ENCODE results near the gene HOXA7.

The HOXA7 gene

GRCh38 chr7:27130540-27131389, 25.7 kb downstream of the HOXA7 start, which contains the start of gene HOXA4:
Gene HOXA4 (minus strand): TSS chr7:27130757. CDS start chr7:27130733, 24 bp downstream.
- peak; percentile 73 for DNase-seq

DNA sequence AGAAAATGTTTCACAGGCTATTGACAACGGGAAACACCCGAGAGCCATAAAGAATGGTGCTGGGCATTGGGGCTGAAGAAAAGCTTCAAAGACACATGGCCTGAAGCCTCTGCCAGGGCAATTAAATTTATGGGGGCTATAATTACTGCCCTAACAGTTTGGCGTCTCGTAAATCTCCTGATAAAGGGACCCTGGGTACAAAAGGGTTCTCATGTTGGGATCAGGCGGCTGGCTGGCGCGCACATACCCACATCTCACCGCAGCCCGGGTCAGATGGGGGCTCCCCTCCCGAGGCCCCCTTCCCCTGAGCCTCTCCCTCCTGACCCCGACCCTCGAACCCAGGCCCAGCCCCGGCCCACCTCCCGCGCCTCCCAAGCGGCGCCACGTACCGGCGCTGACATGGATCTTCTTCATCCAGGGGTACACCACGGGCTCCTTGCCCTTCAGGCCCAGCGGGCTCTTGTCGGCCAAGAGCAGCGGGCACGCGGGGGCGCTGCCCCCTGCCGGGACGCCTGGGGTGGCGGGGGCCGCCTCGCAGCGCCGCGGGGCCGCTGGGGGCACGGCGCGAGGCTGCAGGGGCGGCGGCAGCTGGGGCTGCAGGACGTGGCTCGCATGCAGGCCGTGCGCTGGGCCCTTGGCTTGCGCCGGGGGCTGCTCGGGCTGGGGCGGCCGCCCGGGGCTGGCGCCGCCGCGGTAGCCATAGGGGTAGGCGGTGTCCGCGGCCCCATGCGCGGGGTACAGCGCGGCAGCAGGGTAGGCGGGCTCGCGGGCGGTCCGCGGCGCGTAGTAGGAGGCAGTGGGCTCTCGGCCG, 26.5 kb downstream of the HOXA7 start:
- DNase-seq, result peak; percentile 42

GRCh38 chr7:27128776-27129728, 27.4 kb downstream of the HOXA7 start:
- no peak for DNase-seq

GRCh38 chr7:27128034-27128433, 28.4 kb downstream of the HOXA7 start:
- DNase-seq, result no peak

DNA sequence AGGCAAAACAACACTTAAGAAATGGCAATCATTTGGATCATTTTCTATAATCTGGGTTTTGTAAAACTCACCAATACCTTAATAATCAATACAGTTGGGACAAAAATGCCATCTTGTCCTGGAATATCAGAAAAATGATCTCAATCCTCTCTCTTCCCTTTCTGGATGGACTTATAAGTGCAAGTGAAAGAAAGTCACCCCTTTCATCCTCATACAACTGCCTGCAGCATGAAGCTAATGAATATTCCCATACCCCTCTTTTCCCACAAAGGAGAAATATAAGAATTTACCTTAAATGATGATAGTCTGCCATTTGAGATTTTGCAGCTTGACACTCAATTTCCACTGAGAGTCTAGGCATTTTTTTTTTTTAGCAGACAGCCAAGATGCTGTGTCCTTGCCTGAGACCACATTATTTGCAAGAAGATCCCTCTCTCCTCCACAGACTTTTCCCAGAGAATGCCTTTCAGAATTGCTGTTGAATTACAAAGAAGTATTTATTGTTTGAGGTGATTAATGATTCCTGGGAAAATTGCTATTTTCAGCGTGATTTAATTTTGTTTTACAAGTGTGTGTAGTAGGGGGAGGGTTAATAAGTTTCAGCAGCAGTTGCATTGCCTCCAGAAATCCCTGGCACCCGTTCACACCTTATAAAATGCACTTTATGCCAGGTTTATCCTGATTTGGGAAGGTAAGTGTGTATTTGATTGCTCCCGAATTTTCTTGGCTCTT, 29.7 kb downstream of the HOXA7 start:
- DNase-seq, result no peak

DNA sequence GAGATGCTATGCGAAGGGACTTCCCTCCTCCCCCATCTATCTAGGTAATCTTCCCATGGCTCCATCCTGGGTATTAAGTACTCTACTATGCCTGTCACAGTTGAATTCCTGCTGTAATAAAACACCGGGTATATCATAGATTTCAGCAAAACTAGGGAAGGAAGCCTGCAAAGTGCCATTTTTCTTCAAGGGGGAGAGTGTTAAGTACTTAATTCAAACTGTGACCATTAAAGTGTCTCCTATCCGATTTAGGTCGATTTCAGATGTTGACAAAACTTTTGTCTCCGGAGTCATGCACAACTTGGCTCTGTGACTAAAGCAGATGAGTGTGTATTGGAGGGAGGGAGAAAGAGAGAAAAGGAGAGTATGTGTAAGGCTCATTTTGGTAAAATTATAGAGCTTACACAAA, 30.5 kb downstream of the HOXA7 start:
- no peak for DNase-seq

- no peak for DNase-seq
Measured at GRCh38 chr7:27124902-27125689, 31.4 kb downstream of the HOXA7 start.

GRCh38 chr7:27124096-27124901, 32.2 kb downstream of the HOXA7 start:
- DNase-seq, result peak; percentile 41

- no peak for DNase-seq
Measured at GRCh38 chr7:27123477-27124053, 32.9 kb downstream of the HOXA7 start.

DNA sequence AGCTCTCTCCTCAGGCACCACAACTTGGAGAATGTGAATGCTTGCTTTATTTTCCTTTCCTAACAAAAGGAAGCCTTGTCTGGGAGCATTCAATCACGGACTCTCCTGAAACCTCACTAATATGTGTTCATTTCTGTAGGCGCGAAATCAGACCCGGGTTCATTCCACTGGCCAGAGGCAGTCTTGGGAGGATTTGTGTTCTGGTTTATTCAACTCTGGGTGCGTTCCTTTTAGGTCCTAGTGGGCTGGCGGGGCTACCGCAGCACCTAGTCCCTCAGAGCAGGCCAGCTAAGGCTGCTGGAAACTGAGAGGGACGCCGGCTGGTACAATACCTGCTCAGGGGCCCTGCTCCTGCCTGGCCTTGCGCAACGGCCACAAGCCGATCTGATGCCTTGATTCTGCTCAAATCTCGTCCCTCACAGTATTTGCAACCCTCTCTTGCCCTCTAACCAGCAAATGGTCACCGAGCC, 33.4 kb downstream of the HOXA7 start:
- no peak for DNase-seq

GRCh38 chr7:27122077-27122910, 34.2 kb downstream of the HOXA7 start:
- no peak for DNase-seq

- no peak for DNase-seq
Measured at GRCh38 chr7:27121684-27122076, 34.8 kb downstream of the HOXA7 start.

DNA sequence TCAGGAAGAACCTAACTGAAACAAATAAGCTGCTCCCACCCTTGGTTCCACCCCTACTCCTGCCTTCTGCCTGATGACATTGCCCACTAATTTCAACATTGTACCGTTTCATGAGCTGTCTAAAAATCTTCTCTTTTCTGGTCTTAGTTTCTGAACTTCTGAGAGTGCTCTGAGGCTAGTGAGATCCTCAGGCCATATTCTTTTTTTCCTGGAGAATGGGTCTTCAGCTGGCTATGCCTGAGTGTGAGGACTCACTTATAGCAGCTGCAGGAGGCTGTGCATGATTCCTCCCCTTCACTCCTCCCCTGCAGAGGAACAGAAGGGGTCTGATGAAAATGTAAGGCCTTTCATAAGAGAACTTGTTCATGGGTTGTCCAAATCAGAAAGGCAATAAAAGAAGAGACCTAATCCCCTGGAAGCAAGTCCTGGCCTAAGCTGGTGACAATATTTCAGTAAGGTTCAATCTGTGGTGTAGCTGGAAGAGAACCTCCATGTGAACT, 37.0 kb downstream of the HOXA7 start:
- no peak for DNase-seq

- no peak for DNase-seq
Measured at GRCh38 chr7:27118580-27118979, 37.9 kb downstream of the HOXA7 start.

DNA sequence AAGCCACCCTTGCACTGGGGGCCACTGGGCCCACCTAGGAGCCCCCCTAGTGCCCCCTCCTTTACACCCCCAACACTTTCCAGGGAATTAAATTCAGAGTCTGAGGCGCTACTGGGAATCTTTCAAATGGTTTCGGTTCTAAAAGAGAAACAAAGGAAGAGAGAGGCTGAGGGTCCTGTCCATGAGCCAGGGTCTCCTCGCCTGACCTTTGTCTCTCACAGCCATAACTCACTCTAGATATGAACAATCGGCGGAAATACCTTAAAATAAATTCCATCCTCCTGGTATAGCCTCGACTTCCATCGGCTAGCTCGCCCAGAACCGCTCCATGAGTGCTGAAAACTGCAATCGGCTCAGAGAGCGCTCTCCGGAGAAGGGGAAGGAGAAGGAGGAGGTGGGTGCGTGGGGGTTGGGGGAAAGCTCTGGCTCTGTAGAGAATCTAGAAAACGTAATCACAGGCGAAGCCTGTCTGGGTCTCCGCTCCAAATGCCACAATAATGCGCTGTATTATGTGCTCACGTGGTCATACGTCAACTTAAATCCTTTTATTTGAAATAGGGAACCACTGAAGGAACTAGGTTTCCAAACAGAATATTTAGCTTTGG, 38.5 kb downstream of the HOXA7 start:
- no peak for DNase-seq

DNA sequence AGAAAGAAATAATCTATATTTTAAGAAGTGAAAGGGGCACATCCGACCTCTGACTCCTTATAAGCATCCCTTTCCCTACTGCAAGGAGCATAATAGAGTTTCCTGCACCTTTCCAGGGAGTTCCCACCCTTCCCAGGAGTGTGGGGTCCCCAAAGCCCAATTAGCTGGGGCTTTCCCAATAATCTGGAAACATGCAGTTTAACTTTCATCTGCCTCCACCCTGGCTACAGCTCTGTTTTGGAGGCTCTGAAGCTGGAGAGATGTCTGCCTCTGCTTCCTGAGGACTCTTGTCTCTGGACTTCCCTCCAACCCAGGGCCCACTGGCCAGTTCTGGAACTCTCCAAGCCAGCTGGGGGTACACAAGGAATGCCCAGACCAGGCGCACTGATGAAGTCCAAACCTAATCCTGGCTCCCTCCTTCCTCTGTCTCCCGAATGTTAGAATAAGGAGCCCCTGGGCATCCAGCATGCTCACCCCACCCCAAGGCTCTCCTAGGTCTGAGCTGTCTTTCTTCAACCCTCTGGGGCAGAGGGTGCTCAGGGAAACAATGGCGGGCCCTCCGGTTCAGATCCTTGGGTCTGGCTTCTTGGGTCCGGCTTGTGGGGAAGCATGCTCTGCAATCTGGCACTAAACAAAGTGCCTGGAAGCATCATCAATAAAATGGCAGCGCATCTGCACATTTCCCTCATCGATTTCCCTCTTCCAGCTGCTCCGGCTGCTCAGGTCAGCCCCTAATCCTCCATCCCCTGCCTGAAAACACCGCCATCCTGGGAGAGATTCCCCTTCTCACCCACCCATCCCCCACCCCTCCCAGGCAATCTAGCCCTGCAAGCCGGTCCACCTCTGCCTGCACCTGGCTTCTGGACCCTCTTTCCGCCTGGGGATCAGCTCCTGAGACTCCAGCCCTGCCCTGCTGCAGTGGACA, 39.3 kb downstream of the HOXA7 start:
- DNase-seq, result no peak
